ENCODE data around the gene BANK1.

DNA sequence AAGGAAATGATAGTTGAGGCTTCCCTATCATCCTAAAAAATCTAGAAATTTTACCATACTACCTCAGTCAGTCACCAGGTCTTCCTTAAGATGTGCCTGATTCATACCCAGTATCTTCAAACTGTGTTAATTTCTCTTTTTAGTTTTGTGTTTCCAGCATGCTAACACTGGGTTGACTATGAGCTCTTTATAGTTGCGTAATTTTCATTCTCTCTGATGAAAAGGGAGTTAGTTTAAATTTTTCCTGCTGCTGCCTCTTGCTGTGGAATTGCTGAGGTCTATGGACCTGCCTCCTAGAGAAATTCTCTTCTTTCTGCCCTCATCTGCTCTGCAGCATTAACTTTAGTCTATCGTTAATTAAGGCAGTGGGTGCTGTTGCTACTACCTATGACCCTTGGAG, 66.6 kb downstream of the BANK1 start:
- TF ChIP-seq POLR2A (IDR thresholded peaks at IDR 0.05; ENCODE audit: control extremely low read depth in 1 of 2, low read depth in 2 of 2, low read length in 2 of 2), result no peak
- TF ChIP-seq, protein P1, sequence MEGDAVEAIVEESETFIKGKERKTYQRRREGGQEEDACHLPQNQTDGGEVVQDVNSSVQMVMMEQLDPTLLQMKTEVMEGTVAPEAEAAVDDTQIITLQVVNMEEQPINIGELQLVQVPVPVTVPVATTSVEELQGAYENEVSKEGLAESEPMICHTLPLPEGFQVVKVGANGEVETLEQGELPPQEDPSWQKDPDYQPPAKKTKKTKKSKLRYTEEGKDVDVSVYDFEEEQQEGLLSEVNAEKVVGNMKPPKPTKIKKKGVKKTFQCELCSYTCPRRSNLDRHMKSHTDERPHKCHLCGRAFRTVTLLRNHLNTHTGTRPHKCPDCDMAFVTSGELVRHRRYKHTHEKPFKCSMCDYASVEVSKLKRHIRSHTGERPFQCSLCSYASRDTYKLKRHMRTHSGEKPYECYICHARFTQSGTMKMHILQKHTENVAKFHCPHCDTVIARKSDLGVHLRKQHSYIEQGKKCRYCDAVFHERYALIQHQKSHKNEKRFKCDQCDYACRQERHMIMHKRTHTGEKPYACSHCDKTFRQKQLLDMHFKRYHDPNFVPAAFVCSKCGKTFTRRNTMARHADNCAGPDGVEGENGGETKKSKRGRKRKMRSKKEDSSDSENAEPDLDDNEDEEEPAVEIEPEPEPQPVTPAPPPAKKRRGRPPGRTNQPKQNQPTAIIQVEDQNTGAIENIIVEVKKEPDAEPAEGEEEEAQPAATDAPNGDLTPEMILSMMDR (IDR thresholded peaks at IDR 0.05; ENCODE audit: control extremely low read depth in 1 of 3, insufficient read depth in 1 of 3, low read depth in 1 of 3, low read length in 3 of 3), result no peak
- no peak for TF ChIP-seq GTF2F1 (IDR thresholded peaks at IDR 0.05; ENCODE audit: borderline replicate concordance, low read depth, low read length)
- no peak for TF ChIP-seq TAF1 (IDR thresholded peaks at IDR 0.05; ENCODE audit: low read depth, low read length)
- TF ChIP-seq ASH2L (IDR thresholded peaks at IDR 0.05; ENCODE audit: low read length), result no peak
- TF ChIP-seq TBP (IDR thresholded peaks at IDR 0.05; ENCODE audit: low read depth, low read length), result no peak
- TF ChIP-seq ATF3 (IDR thresholded peaks at IDR 0.05; ENCODE audit: insufficient read depth, low read depth, low read length), result no peak
- TF ChIP-seq PHF8 (conservative IDR thresholded peaks at IDR 0.05; ENCODE audit: low read depth, low read length), result no peak
- TF ChIP-seq RAD21 (IDR thresholded peaks at IDR 0.05 in 1 of 2, conservative IDR thresholded peaks at IDR 0.05 in 1 of 2; ENCODE audit: low read depth in 2 of 2, low read length in 2 of 2), result no peak
- TF ChIP-seq TAF7 (optimal IDR thresholded peaks at IDR 0.05; ENCODE audit: borderline replicate concordance, low read depth, low read length), result no peak
- TF ChIP-seq SIX5 (IDR thresholded peaks at IDR 0.05; ENCODE audit: low read depth, low read length), result no peak
- no peak for TF ChIP-seq MAX (IDR thresholded peaks at IDR 0.05)
